Esophagus (tissue), 2 donors: Measurements from ENCODE around the gene ACTBL2. TPM values are rescaled to one million over a fixed set of nuclear protein-coding genes. Genes with fewer than 3 reads are reported as not detected.
A peak's percentile ranks its signal among the peaks of the same experiment; 100 is the strongest.
"Not testable (repeated sequence)": the region's sequence is repeated elsewhere in the genome, so short reads cannot be mapped to it uniquely, and the experiment has no call there.

Experiments used
- H3K27ac ChIP-seq, 2 donors: one replicate each; pipeline ENCODE4 v1.5.1; 2013; ENCODE audit warnings: low read depth in 2 of 2, mild to moderate bottlenecking in 2 of 2, inconsistent platforms in 1 of 2, low read length in 1 of 2, moderate library complexity in 1 of 2
- H3K27me3 ChIP-seq, 2 donors: one replicate each; pipeline ENCODE4 v1.6.1; 2013; ENCODE audit warnings: low read length in 2 of 2, control low read depth in 1 of 2, mild to moderate bottlenecking in 1 of 2; ENCODE audit not compliant: insufficient read depth in 2 of 2, control insufficient read depth in 1 of 2
- H3K36me3 ChIP-seq, 2 donors: one replicate each; pipeline ENCODE4 v1.6.1; 2013; ENCODE audit warnings: low read length in 1 of 2; ENCODE audit not compliant: control insufficient read depth in 2 of 2, insufficient read depth in 2 of 2
- H3K4me1 ChIP-seq, 2 donors: one replicate each; pipeline ENCODE4 v1.6.1; 2013; ENCODE audit warnings: low read length in 1 of 2; ENCODE audit not compliant: control insufficient read depth in 2 of 2, insufficient read depth in 2 of 2
- H3K4me3 ChIP-seq, 2 donors: one replicate each; pipeline ENCODE4 v1.5.1; 2013; ENCODE audit warnings: low read length in 2 of 2, mild to moderate bottlenecking in 2 of 2, low read depth in 1 of 2, moderate library complexity in 1 of 2
- H3K9me3 ChIP-seq, 2 donors: one replicate each; pipeline ENCODE4 v1.6.1; 2013; ENCODE audit warnings: mild to moderate bottlenecking in 2 of 2, low read depth in 1 of 2, low read length in 1 of 2, moderate library complexity in 1 of 2; ENCODE audit not compliant: control insufficient read depth in 2 of 2, insufficient read depth in 1 of 2
- WGBS, 2 donors: extraction: QIAGEN DNeasy Blood & Tissue Kit; methylation state at CpG; one replicate each; pipeline ENCODE4 v1.1.7; 2013; 5-methylcytosine and 5-hydroxymethylcytosine counted together
- polyA plus RNA-seq, 2 donors: library from polyadenylated mRNA; stranded (reverse); fragments of 200-250 nt; gene quantifications; one replicate each; pipeline ENCODE4 v1.2.3, GENCODE V29; 2013
- donor health status: healthy with polysubstance abuse.
- donor health status: Bipolar disorder and iron deficiency.

The ACTBL2 gene
- polyA plus RNA-seq, 2 donors = not detected

DNA sequence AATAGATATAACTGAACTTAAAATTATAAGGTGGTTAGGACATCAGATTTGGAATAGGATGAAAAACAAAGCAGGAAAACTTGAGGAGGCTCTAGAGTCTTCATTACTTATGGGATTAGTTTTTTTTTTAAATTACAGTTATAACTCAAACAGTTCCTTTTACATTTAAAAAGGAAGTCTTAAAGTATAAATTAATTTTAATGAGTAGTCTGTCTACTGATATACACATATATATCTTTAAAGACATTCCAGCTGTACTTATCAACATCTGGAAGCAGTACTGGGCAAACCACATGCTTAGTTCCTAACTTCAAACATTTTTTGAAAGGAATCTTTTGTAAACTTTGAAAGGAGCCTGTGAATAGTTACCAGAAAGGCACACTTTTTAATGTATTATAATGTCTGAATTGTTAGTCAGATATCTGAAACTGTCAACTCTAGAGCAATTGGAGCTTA lies 6.0 kb downstream of the ACTBL2 start:
- H3K27me3 ChIP-seq = no peaks in the 10 kb centered on the region
- no peaks in the 10 kb centered on the region for H3K36me3 ChIP-seq
- H3K9me3 ChIP-seq = no peaks in the 10 kb centered on the region

DNA sequence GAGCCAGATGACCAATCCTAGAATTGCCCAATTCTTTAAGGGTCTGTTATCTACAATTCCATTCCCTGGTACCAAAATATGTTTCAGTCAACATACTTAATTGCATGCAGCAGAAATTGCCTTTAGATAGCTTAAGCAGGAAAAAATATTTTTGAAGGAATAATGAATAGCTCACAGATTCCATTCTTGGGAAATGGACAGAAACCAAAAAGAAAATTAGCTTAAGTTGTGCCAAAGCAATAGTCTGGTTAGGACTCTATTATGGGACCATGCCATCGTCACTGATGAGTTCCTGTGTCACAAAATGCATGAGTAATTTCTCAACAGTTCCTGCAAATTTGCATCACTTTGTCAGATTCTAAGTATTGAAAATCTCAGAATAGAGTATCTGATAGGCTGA lies 12.3 kb downstream of the ACTBL2 start:
- WGBS, 2 donors = 56 to 69% methylated on average over 1 of the region's 1 CpG
- Histone ChIP-seq H3K36me3 (no peaks in the 10 kb centered on the region), H3K4me3 (no peak overlapping the region), H3K27me3 (peaks cover 0 to 2% of the 10 kb centered on the region in 2 donors), H3K27ac (no peak overlapping the region), H3K4me1 (no peaks in the 10 kb centered on the region), H3K9me3 (no peaks in the 10 kb centered on the region)

More for the DNA sequence above, 6.0 kb downstream of the ACTBL2 start:
- no peak overlapping the region for H3K27ac ChIP-seq
- H3K4me3 ChIP-seq = no peak overlapping the region
- H3K4me1 ChIP-seq = no peaks in the 10 kb centered on the region

DNA sequence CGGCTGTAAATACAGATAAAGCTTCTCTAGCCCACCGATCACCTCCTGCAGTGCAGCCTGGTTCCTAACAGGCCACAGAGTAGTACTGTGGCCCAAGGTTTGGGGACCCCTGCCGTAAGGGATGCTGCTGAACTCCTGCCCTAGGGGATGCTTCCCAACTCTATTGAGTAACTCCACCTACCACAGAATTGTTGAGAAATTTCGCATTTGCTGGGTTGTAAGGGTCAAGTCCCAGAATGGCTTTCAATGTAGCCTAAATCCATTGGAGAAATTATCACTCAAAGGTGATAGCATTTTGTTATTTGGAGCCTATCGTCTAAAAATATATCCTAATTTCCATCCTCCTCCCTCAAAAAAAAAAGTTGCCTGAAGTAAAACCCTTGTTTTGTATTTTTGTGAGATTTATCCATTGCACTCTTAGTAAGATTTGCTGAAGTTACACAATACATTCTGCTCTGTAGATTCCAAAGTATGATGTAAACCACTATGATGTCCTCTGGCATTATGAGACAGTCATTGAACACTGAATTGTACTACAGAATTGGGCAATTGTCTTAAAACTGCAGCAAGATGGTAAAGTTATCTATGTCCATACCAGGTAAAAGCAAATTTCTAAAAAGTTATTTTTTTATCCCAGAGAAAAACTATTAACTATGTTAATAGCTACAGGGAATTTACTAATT lies 14.0 kb downstream of the ACTBL2 start:
- H3K36me3 ChIP-seq = no peaks in the 10 kb centered on the region
- H3K27me3 ChIP-seq = peaks cover 0 to 2% of the 10 kb centered on the region in 2 donors
- H3K27ac ChIP-seq = no peak overlapping the region
- no peaks in the 10 kb centered on the region for H3K4me1 ChIP-seq
- no peaks in the 10 kb centered on the region for H3K9me3 ChIP-seq
- 87 to 90% methylated on average over 5 of the region's 5 CpGs for WGBS, 2 donors
- no peak overlapping the region for H3K4me3 ChIP-seq

DNA sequence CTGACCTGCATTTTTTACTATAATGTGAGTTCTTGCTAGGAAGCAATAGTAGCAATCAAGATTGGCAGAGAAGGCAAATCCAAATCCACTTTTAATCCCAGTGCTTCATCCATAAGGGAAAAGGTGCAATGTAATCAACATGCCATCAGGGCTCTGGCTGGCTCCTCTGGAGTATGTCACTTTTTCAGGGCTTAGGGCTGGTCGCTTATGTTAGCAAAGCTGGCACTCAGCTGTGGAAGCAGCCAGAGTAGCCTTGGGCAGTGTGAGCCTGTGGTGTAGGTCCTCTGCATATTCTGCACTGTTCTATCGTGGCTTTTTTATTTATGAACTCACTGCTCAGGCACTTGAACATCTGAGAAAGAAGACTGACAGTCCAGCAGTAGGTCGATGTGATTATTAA lies 16.1 kb downstream of the ACTBL2 start:
- Histone ChIP-seq H3K4me1 (no peaks in the 10 kb centered on the region), H3K27ac (no peak overlapping the region), H3K4me3 (no peak overlapping the region), H3K27me3 (peaks cover 0 to 2% of the 10 kb centered on the region in 2 donors), H3K9me3 (no peaks in the 10 kb centered on the region), H3K36me3 (no peaks in the 10 kb centered on the region)
- 40 to 47% methylated on average over 3 of the region's 3 CpGs for WGBS, 2 donors

- H3K9me3 ChIP-seq, H3K27ac ChIP-seq, H3K27me3 ChIP-seq, H3K36me3 ChIP-seq, H3K4me1 ChIP-seq, H3K4me3 ChIP-seq: not testable (repeated sequence)
- WGBS, 2 donors = 94 to 95% methylated on average over 3 of the region's 3 CpGs
Observed at GRCh38 chr5:57460056-57460455, 22.6 kb downstream of the ACTBL2 start.

- no peak overlapping the region for H3K4me3 ChIP-seq
- H3K9me3 ChIP-seq = no peaks in the 10 kb centered on the region
- H3K36me3 ChIP-seq = no peaks in the 10 kb centered on the region
- no peaks in the 10 kb centered on the region for H3K27me3 ChIP-seq
- H3K4me1 ChIP-seq = no peaks in the 10 kb centered on the region
- no peak overlapping the region for H3K27ac ChIP-seq
Observed at GRCh38 chr5:57458443-57458842, 24.2 kb downstream of the ACTBL2 start.

DNA sequence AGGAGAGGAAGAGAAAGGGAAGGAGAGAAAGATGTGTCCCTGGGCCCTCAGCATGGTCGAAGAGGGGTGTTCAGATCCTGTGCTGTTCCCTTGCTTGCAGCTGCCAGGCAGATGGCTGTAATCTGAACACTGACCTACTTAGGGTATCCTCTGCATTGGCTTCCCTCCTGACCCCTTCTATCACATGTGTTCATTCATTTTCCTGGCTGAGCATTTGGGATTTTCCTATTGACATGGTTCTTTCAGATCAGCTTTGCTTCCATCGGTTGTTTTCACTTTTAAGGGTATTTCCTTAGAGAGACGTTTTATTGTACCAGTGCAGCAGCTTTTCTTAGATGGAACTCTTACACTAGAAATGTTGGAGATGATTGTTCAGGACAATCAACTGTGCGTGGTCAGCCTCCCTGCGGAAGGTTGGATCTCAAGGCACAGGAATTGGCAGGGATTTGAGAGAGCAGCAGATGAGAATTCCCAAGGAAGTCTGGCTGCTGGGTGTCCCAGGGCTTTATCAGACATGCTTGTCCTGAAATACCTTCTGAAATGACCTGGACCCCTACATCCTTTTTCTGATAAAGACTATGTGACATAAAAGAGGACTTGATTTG lies 26.0 kb downstream of the ACTBL2 start:
- no peaks in the 10 kb centered on the region for H3K36me3 ChIP-seq
- no peaks in the 10 kb centered on the region for H3K9me3 ChIP-seq
- peak overlapping the region in 1 of 2 donors; percentile 31 for H3K27ac ChIP-seq
- H3K27me3 ChIP-seq = no peaks in the 10 kb centered on the region
- no peak overlapping the region for H3K4me3 ChIP-seq
- no peaks in the 10 kb centered on the region for H3K4me1 ChIP-seq
- WGBS, 2 donors = 68 to 71% methylated on average over 5 of the region's 5 CpGs

DNA sequence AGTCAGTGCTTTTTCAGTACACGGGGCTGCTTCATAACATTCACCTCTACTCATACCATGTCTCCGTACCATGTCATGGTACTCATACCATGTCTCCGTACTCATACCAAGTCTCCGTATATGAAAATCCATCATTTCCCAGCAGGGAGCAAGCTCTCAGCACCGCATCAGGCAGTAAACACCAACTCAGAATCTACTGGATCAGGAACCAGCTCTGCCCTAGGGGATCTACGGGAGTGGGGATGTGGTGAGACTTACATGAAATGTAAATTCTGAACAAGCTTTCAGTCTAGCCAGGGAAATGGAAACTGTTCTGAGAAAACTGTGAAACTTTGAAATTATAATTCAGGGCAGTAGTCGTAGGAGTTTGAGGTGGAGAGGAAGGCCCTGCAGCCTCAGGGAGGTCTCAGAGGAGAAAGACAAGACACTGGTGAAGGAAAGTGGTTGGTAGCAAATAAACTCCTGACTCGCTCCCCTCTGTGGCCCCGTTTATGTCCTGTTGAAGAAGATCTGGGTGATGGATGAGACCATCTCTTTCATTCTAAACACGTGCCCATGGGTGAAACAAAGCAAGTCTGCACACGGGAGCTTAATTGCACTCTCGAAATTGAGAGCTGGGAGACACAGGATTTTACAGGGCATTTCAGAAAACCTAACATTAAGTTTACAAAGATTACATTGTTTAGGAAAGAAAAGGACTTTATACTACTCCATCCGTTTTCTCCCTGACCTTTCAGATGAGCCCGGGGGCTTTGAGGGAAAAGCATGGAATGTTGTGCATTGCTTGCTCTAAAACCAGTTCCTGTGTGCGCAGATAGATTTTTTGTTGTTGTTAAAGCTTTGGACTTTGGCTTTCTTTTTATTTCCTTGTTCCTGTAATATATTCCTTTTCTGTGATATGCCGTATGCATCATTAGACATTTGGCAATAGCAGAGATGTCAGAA lies 26.8 kb downstream of the ACTBL2 start:
- WGBS, 2 donors = 74 to 77% methylated on average over 16 of the region's 16 CpGs
- no peak overlapping the region for H3K4me3 ChIP-seq
- H3K36me3 ChIP-seq = no peaks in the 10 kb centered on the region
- no peaks in the 10 kb centered on the region for H3K27me3 ChIP-seq
- no peaks in the 10 kb centered on the region for H3K4me1 ChIP-seq
- H3K9me3 ChIP-seq = no peaks in the 10 kb centered on the region
- no peak overlapping the region for H3K27ac ChIP-seq

DNA sequence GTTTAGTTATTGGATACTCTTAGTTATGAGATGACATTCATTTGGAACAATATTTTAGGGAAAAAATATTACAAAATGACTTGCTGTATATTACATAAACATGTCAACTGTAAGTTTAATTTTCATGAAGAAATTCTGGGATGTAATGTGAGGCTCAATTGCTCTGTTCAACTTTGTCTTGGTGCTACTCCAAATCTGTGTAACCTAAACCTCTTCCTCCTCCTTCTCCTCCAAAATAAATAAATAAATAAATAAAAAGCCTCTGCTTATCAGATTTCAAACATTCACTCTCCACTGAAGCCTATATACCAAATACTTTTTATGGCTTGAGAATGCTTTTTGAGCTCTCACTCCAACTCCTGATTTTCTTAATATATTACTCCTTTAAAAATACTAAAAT lies 27.7 kb downstream of the ACTBL2 start:
- Histone ChIP-seq H3K9me3 (no peaks in the 10 kb centered on the region), H3K27ac (no peak overlapping the region)

More for the DNA sequence above, 27.7 kb downstream of the ACTBL2 start:
- H3K4me3 ChIP-seq = no peak overlapping the region
- H3K27me3 ChIP-seq = no peaks in the 10 kb centered on the region
- H3K36me3 ChIP-seq = no peaks in the 10 kb centered on the region
- no peaks in the 10 kb centered on the region for H3K4me1 ChIP-seq
